Measurements from ENCODE around the gene ABCA3.
"Not testable (repeated sequence)": the region's sequence is repeated elsewhere in the genome, so short reads cannot be mapped to it uniquely, and the experiment has no call there.

Gene ABCA3

GRCh38 chr16:2260250-2260649 lies 80.3 kb downstream of the ABCA3 start:
- Histone ChIP-seq H3K36me3 (peaks cover 96 to 100% (median 100%) of the 10 kb centered on the region in 11 experiments), H3K27me3 (no peaks in the 10 kb centered on the region), H3K4me2 (no peak overlapping the region), H3K27ac (no peak overlapping the region), H4K20me1 (peaks cover 61 to 100% (median 100%) of the 10 kb centered on the region in 11 experiments), H3K9ac (peak overlapping the region in 1 of 11 experiments; percentile 9; a peak in 1 of 22 replicates), H3K9me3 (replicated peaks in 1 of 11) (no peaks in the 10 kb centered on the region), H3K4me3 (no peak overlapping the region), H3K4me1 (peaks cover 0 to 6% (median 3%) of the 10 kb centered on the region in 10 experiments; a peak in 12 of 20 replicates)
- TF ChIP-seq Cebpa-rat (IDR thresholded peaks at IDR 0.05) = no peak

GRCh38 chr16:2258530-2258929 lies 82.0 kb downstream of the ABCA3 start:
- not testable (repeated sequence) for H3K27me3 ChIP-seq; H3K4me2 ChIP-seq; H3K27ac ChIP-seq; H3K9me3 ChIP-seq (replicated peaks in 1 of 11); H3K4me3 ChIP-seq; H3K4me1 ChIP-seq
- peaks cover 44 to 100% (median 97%) of the 10 kb centered on the region in 11 experiments; a peak in 21 of 22 replicates for H4K20me1 ChIP-seq
- H3K36me3 ChIP-seq = peaks cover 99 to 100% (median 100%) of the 10 kb centered on the region in 11 experiments
- H3K9ac ChIP-seq = peak overlapping the region in 1 of 11 experiments; percentile 51; a peak in 2 of 22 replicates

- H3K9me3 ChIP-seq (replicated peaks in 1 of 11) = no peaks in the 10 kb centered on the region
- H3K36me3 ChIP-seq = peaks cover 98 to 100% (median 100%) of the 10 kb centered on the region in 11 experiments
- H3K4me2 ChIP-seq = no peak overlapping the region
- H3K4me1 ChIP-seq = peaks cover 0 to 7% (median under 1%) of the 10 kb centered on the region in 10 experiments; a peak in 7 of 20 replicates
- peaks cover 36 to 100% (median 97%) of the 10 kb centered on the region in 11 experiments; a peak in 21 of 22 replicates for H4K20me1 ChIP-seq
- no peak for TF ChIP-seq Cebpa-rat (IDR thresholded peaks at IDR 0.05)
- no peaks in the 10 kb centered on the region for H3K27me3 ChIP-seq
- no peak overlapping the region for H3K4me3 ChIP-seq
- no peak overlapping the region for H3K27ac ChIP-seq
- H3K9ac ChIP-seq = peak overlapping the region in 4 of 11 experiments; percentile 0 to 32 (median 16); a peak in 4 of 22 replicates
Observed at GRCh38 chr16:2257726-2258125, 82.8 kb downstream of the ABCA3 start.

- no peak overlapping the region for H3K4me3 ChIP-seq
- H3K4me1 ChIP-seq = peaks cover 8 to 18% (median 12%) of the 10 kb centered on the region in 10 experiments
- H3K36me3 ChIP-seq = peaks cover 93 to 100% (median 98%) of the 10 kb centered on the region in 11 experiments
- H3K4me2 ChIP-seq = no peak overlapping the region
- H4K20me1 ChIP-seq = peaks cover 25 to 100% (median 97%) of the 10 kb centered on the region in 11 experiments; a peak in 21 of 22 replicates
- no peaks in the 10 kb centered on the region for H3K9me3 ChIP-seq (replicated peaks in 1 of 11)
- H3K27ac ChIP-seq = no peak overlapping the region
- no peaks in the 10 kb centered on the region for H3K27me3 ChIP-seq
- H3K9ac ChIP-seq = peak overlapping the region in 3 of 11 experiments; percentile 12 to 30 (median 16); a peak in 2 of 22 replicates
- TF ChIP-seq Cebpa-rat (IDR thresholded peaks at IDR 0.05) = no peak
Observed at GRCh38 chr16:2256531-2257140, 83.9 kb downstream of the ABCA3 start.

GRCh38 chr16:2253293-2253692 lies 87.2 kb downstream of the ABCA3 start:
- no peak for TF ChIP-seq Cebpa-rat (IDR thresholded peaks at IDR 0.05)
- peaks cover 59 to 79% (median 74%) of the 10 kb centered on the region in 11 experiments for H3K36me3 ChIP-seq

GRCh38 chr16:2252806-2253148 lies 87.8 kb downstream of the ABCA3 start:
- Histone ChIP-seq H3K36me3 (peaks cover 54 to 79% (median 73%) of the 10 kb centered on the region in 11 experiments), H3K27me3 (no peaks in the 10 kb centered on the region), H3K27ac (peak overlapping the region in 1 of 11 experiments; percentile 80; a peak in 1 of 22 replicates), H3K4me3 (no peak overlapping the region), H3K4me2 (peak overlapping the region in 4 of 11 experiments; percentile 71 to 96 (median 82); a peak in 5 of 22 replicates), H4K20me1 (peaks cover 17 to 76% (median 63%) of the 10 kb centered on the region in 11 experiments; a peak in 21 of 22 replicates), H3K4me1 (peaks cover 25 to 34% (median 30%) of the 10 kb centered on the region in 10 experiments), H3K9me3 (replicated peaks in 1 of 11) (no peaks in the 10 kb centered on the region), H3K9ac (0 out of 22 replicates have a peak overlapping the region, but pooled peaks of 5 of the 11 experiments have one; percentile 26 to 92 (median 82))
- no peak for TF ChIP-seq Cebpa-rat (IDR thresholded peaks at IDR 0.05)

More at GRCh38 chr16:2253293-2253692, 87.2 kb downstream of the ABCA3 start:
- H3K9ac ChIP-seq = no peak overlapping the region
- H3K4me3 ChIP-seq = no peak overlapping the region
- no peak overlapping the region for H3K27ac ChIP-seq
- H4K20me1 ChIP-seq = peaks cover 19 to 81% (median 68%) of the 10 kb centered on the region in 11 experiments; a peak in 21 of 22 replicates
- no peak overlapping the region for H3K4me2 ChIP-seq
- H3K27me3 ChIP-seq = no peaks in the 10 kb centered on the region
- H3K9me3 ChIP-seq (replicated peaks in 1 of 11) = no peaks in the 10 kb centered on the region
- peaks cover 25 to 34% (median 30%) of the 10 kb centered on the region in 10 experiments for H3K4me1 ChIP-seq

GRCh38 chr16:2251296-2252111 lies 89.0 kb downstream of the ABCA3 start, which contains the start of gene ECI1:
Gene ECI1, minus strand, starts transcription at chr16:2251587. Its CDS starts 21 bp downstream, at chr16:2251566.
- peak within 1 kb of the TSS; percentile 69 to 91 (median 80); a peak in 21 of 22 replicates for H3K27ac ChIP-seq
- no peak for TF ChIP-seq Cebpa-rat (IDR thresholded peaks at IDR 0.05)
- H3K4me3 ChIP-seq = peak within 1 kb of the TSS; percentile 68 to 87 (median 74)
- H3K4me2 ChIP-seq = peak within 1 kb of the TSS; percentile 71 to 98 (median 89)
- peaks cover 45 to 79% (median 69%) of the 10 kb centered on the region in 11 experiments for H3K36me3 ChIP-seq
- H3K9ac ChIP-seq = peak within 1 kb of the TSS; percentile 80 to 93 (median 88)
- H4K20me1 ChIP-seq = peaks cover 4 to 68% (median 50%) of the 10 kb centered on the region in 11 experiments; a peak in 21 of 22 replicates
- no peaks in the 10 kb centered on the region for H3K9me3 ChIP-seq (replicated peaks in 1 of 11)
- H3K27me3 ChIP-seq = no peaks in the 10 kb centered on the region
- H3K4me1 ChIP-seq = peaks cover 25 to 34% (median 30%) of the 10 kb centered on the region in 10 experiments

GRCh38 chr16:2250652-2251295 lies 89.8 kb downstream of the ABCA3 start:
- Histone ChIP-seq H3K4me1 (peaks cover 25 to 34% (median 30%) of the 10 kb centered on the region in 10 experiments), H4K20me1 (peaks cover 0 to 67% (median 43%) of the 10 kb centered on the region in 11 experiments; a peak in 21 of 22 replicates), H3K4me2 (peak overlapping the region; percentile 71 to 98 (median 89)), H3K9me3 (replicated peaks in 1 of 11) (no peaks in the 10 kb centered on the region), H3K9ac (peak overlapping the region; percentile 80 to 93 (median 88)), H3K27ac (peak overlapping the region; percentile 69 to 91 (median 80); a peak in 21 of 22 replicates), H3K36me3 (peaks cover 45 to 79% (median 69%) of the 10 kb centered on the region in 11 experiments), H3K4me3 (peak overlapping the region; percentile 68 to 87 (median 74)), H3K27me3 (no peaks in the 10 kb centered on the region)
- no peak for TF ChIP-seq Cebpa-rat (IDR thresholded peaks at IDR 0.05)
